ENCODE results near the gene GCLC. TPM values are rescaled to one million over a fixed set of nuclear protein-coding genes. Genes with fewer than 3 reads are reported as not detected.

GCLC gene
- polyA plus RNA-seq, 1 donor (not counting 4 experiments of a cell fraction or from before 2014, with no cell fraction given): 73.2 TPM

DNA sequence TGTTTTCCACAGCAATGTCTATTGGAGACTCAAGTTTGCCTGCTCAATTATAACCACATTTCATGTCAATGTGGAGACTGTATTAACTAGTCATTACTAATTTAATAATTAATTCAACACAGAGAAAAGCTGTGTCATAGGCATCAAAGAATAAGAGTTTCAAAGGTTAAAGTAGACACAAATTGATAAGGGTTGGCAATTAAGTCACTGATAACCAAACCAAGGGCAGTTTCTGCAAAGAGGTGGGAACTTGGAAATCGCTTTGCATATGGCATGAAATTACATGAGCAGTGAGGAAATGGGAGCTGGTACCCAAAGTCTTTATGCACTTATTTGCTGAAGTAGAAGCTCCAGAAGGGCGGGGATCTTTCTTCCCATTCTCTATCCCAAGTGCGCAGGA lies 34.2 kb downstream of the GCLC start:
- H3K4me2 ChIP-seq (ENCODE audit: control insufficient read depth, extremely low read depth, insufficient read depth, low read depth, low read length): no peak overlapping the region
- no peaks in the 10 kb centered on the region for H3K4me1 ChIP-seq (ENCODE audit: control insufficient read depth, extremely low read depth, insufficient read depth, low read length)
- no peak overlapping the region for H3K27ac ChIP-seq (ENCODE audit: control insufficient read depth, insufficient read depth, low read length)
- DNase-seq (ENCODE audit: low read depth, low spot score) (no peak), FAIRE-seq (no peak)
- H4K20me1 ChIP-seq (ENCODE audit: control insufficient read depth, extremely low read depth, insufficient read depth, low read length): no peaks in the 10 kb centered on the region
- peaks cover 3% of the 10 kb centered on the region for H3K79me2 ChIP-seq (ENCODE audit: control insufficient read depth, insufficient read depth, low read length)
- no peaks in the 10 kb centered on the region for H3K9me1 ChIP-seq (ENCODE audit: control insufficient read depth, extremely low read depth, insufficient read depth, low read length)
- peaks cover 32 to 47% of the 10 kb centered on the region in 2 experiments for H3K36me3 ChIP-seq (ENCODE audit: control insufficient read depth in 2 of 2, extremely low read depth in 1 of 2, insufficient read depth in 2 of 2, low read length in 2 of 2)
- dilution Hi-C loops (cut with MboI; ENCODE audit: extremely low pct_ligation_motif_present, low sequenced_read_pairs): no loop called here
- H3K9me3 ChIP-seq (ENCODE audit: control insufficient read depth, low read depth, low read length): no peaks in the 10 kb centered on the region
- TF ChIP-seq, protein P1, sequence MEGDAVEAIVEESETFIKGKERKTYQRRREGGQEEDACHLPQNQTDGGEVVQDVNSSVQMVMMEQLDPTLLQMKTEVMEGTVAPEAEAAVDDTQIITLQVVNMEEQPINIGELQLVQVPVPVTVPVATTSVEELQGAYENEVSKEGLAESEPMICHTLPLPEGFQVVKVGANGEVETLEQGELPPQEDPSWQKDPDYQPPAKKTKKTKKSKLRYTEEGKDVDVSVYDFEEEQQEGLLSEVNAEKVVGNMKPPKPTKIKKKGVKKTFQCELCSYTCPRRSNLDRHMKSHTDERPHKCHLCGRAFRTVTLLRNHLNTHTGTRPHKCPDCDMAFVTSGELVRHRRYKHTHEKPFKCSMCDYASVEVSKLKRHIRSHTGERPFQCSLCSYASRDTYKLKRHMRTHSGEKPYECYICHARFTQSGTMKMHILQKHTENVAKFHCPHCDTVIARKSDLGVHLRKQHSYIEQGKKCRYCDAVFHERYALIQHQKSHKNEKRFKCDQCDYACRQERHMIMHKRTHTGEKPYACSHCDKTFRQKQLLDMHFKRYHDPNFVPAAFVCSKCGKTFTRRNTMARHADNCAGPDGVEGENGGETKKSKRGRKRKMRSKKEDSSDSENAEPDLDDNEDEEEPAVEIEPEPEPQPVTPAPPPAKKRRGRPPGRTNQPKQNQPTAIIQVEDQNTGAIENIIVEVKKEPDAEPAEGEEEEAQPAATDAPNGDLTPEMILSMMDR (optimal IDR thresholded peaks at IDR 0.05 in 1 of 3, IDR thresholded peaks at IDR 0.05 in 1 of 3, conservative IDR thresholded peaks at IDR 0.05 in 1 of 3; ENCODE audit: extremely low read depth in 1 of 3, insufficient read depth in 2 of 3, low read length in 3 of 3): no peak
- TF ChIP-seq EZH2 (IDR thresholded peaks at IDR 0.05; ENCODE audit: low read length): no peak
- no peaks in the 10 kb centered on the region for H3K27me3 ChIP-seq (ENCODE audit: control insufficient read depth, extremely low read depth, insufficient read depth, low read length)
- H3K9ac ChIP-seq (ENCODE audit: control insufficient read depth, extremely low read depth, insufficient read depth, low read length): no peak overlapping the region
- H3K4me3 ChIP-seq (ENCODE audit: control insufficient read depth in 2 of 3, extremely low read depth in 1 of 3, insufficient read depth in 2 of 3, low read depth in 1 of 3, low read length in 3 of 3): no peak overlapping the region
- H2AFZ ChIP-seq (ENCODE audit: control insufficient read depth, low read length): no peak overlapping the region

DNA sequence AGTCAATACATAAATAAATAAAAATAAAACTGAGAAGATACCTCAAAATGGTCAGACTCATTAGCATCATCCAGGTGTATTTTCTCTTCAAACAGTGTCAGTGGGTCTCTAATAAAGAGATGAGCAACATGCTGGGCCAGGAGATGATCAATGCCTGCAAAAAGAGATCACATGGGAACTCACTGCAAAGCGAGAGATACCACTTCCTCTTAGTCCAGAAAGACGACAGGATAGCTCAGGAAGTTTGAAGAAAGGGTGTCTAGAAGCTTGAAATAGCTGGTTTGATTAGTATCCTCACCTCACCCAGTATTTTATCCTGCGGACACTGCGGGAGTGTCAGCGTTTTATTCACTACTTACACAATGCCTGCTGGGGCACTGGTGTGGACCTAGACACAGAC lies 38.0 kb downstream of the GCLC start:
- Histone ChIP-seq H3K4me3 (ENCODE audit: control insufficient read depth in 2 of 3, extremely low read depth in 1 of 3, insufficient read depth in 2 of 3, low read depth in 1 of 3, low read length in 3 of 3) (no peak overlapping the region), H4K20me1 (ENCODE audit: control insufficient read depth, extremely low read depth, insufficient read depth, low read length) (no peaks in the 10 kb centered on the region), H3K9me1 (ENCODE audit: control insufficient read depth, extremely low read depth, insufficient read depth, low read length) (no peaks in the 10 kb centered on the region), H3K27ac (ENCODE audit: control insufficient read depth, insufficient read depth, low read length) (no peak overlapping the region), H3K9me3 (ENCODE audit: control insufficient read depth, low read depth, low read length) (no peaks in the 10 kb centered on the region), H2AFZ (ENCODE audit: control insufficient read depth, low read length) (no peak overlapping the region), H3K9ac (ENCODE audit: control insufficient read depth, extremely low read depth, insufficient read depth, low read length) (no peak overlapping the region), H3K4me2 (ENCODE audit: control insufficient read depth, extremely low read depth, insufficient read depth, low read depth, low read length) (no peak overlapping the region), H3K79me2 (ENCODE audit: control insufficient read depth, insufficient read depth, low read length) (no peaks in the 10 kb centered on the region), H3K4me1 (ENCODE audit: control insufficient read depth, extremely low read depth, insufficient read depth, low read length) (no peaks in the 10 kb centered on the region), H3K27me3 (ENCODE audit: control insufficient read depth, extremely low read depth, insufficient read depth, low read length) (no peaks in the 10 kb centered on the region), H3K36me3 (ENCODE audit: control insufficient read depth in 2 of 2, extremely low read depth in 1 of 2, insufficient read depth in 2 of 2, low read length in 2 of 2) (peaks cover 26 to 45% of the 10 kb centered on the region in 2 experiments)
- FAIRE-seq (no peak), DNase-seq (ENCODE audit: low read depth, low spot score) (no peak)
- no peak for TF ChIP-seq EZH2 (IDR thresholded peaks at IDR 0.05; ENCODE audit: low read length)
- TF ChIP-seq, protein P1 (optimal IDR thresholded peaks at IDR 0.05 in 1 of 3, IDR thresholded peaks at IDR 0.05 in 1 of 3, conservative IDR thresholded peaks at IDR 0.05 in 1 of 3; ENCODE audit: extremely low read depth in 1 of 3, insufficient read depth in 2 of 3, low read length in 3 of 3): no peak
- dilution Hi-C loops (cut with MboI; ENCODE audit: extremely low pct_ligation_motif_present, low sequenced_read_pairs): no loop called here
